ENCODE results near the gene ZMYND8.
"Not testable (repeated sequence)": the region's sequence is repeated elsewhere in the genome, so short reads cannot be mapped to it uniquely, and the experiment has no call there.

Gene ZMYND8

GRCh38 chr20:47356526-47357295 is at the start of gene ZMYND8:
Gene ZMYND8 (minus strand): TSS chr20:47356699. CDS start chr20:47356670, 29 bp downstream.
- DNase-seq, result peak; percentile 99

DNA sequence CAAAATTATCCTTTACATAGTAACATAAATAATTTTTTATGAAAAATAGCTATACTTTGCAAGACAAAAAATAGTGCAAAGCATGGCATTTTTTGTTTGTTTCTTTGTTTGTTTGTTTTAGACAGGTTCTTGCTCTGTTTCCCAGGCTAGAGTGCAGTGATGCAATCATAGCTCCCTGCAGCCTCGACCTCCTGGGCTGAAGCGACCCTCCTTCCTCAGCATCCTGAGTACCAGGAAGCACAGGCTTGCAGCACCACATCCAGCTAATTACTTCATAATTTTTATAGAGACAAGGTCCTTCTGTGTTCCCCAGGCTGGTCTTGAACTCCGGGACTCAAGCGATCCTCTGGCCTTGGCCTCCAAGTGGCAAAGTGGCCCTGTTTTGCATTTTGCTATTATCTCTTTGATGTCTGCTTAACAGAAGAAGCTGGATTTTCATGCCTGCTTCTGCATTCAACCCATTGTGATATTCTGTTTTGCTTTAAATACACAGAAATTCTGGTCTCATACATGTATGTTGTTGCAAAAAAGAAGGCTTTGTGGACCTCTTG is 49.4 kb upstream of the ZMYND8 start:
- no peak for DNase-seq

DNA sequence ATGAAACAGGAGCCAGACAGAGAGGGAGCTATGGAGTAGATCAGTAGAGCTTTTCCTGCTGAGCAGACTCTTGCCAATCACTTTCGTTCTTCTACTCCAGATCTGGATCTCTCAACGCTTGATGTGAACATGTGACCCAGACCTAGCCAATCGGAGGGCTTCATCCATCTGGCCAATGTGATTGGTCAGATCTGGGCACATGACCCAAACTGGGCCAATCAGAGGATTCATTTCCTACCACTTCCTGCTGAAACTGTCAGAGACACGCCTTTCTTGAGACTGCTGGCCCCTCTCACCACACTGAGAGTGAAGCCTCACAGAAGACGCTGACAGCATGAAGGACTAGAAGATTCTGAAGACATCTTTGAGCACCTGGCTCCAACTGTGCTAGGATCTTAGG is 44.2 kb upstream of the ZMYND8 start:
- DNase-seq, result no peak

DNA sequence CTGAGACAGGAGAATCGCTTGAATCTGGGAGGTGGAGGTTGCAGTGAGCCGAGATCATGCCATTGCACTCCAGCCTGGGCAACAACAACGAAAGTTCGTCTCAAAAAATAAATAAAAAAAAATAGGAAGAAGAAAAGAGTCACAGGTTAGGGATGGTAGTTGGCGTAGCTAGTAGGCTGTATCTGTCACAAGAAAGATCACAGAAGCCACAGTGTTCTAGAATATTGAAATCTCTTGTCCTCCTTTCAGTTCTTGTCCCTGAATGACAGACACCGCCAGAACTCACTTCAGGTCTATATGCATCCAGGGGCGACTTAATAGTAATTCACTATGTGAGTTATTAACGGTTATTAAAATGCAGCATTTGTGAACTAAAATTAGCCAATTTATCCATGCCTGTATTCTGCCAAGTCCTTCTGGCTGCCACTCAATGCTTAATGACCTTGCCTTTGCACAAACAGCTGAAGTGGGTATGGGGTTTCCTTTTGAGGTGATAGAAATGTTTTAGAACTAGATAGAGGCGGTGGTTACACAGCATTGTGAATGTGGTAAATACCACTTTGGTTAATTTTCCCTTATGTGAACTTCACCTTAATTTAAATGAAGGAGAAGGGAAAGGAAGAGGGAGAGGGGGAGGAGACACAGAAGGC is 41.3 kb upstream of the ZMYND8 start:
- no peak for DNase-seq

- no peak for DNase-seq
These were observed 40.4 kb upstream of the ZMYND8 start for GRCh38 chr20:47396762-47397476.

GRCh38 chr20:47393796-47394514 is 37.5 kb upstream of the ZMYND8 start:
- not testable (repeated sequence) for DNase-seq

DNA sequence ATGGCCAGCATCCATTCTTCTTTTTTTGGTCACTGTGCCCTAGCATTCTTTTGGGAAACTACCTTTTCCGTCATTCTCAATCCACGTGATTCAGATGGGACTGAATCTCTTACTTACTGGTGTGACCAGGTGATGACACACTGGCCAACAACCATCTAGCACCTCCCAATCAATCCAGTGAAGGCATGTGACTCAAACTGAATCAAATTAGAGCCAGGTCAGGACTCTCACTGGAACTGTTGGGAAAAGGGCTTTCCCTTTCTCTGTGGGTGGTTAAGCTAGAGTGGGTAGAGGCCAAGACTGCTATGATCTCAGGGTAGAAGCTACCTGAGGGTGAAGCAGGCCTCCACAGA is 36.2 kb upstream of the ZMYND8 start:
- no peak for DNase-seq

DNA sequence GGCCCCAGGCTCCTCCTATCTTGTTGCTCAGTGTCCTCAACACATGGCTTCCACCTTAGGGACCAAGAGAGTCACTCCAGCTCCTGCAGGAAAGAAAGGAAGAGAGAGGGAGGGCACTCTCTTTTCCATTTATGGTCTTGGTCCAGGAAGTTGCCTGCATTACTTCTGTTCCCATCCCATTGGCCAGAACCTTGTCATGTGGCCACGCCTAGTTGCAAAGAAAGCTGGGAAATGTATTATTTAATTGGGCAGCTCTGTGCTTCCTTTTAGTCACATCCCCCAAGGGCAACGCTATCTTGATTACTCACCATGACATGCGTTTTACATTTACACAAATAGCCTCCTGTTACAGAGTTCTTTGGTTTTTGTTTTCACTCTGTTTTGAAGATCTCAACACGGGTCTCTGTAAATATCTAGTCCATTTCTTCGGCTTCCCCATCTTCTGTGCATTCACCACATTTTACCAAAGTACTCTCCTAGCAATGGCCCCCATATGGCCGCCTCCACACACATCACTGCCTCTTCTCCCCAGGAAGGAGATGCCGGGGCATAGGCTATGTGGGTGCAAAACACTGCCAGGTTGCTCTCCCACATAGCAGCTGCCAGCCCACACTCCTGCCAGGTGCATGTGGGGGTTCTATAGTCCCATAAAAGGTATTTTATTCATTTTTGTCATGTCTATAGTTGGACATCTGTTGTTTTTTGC is 35.7 kb upstream of the ZMYND8 start:
- no peak for DNase-seq

- DNase-seq, result no peak
These were observed 34.9 kb upstream of the ZMYND8 start for GRCh38 chr20:47391276-47392010.

- no peak for DNase-seq
These were observed 33.4 kb upstream of the ZMYND8 start for GRCh38 chr20:47389867-47390347.

- DNase-seq, result not testable (repeated sequence)
These were observed 29.5 kb upstream of the ZMYND8 start for GRCh38 chr20:47385968-47386367.

DNA sequence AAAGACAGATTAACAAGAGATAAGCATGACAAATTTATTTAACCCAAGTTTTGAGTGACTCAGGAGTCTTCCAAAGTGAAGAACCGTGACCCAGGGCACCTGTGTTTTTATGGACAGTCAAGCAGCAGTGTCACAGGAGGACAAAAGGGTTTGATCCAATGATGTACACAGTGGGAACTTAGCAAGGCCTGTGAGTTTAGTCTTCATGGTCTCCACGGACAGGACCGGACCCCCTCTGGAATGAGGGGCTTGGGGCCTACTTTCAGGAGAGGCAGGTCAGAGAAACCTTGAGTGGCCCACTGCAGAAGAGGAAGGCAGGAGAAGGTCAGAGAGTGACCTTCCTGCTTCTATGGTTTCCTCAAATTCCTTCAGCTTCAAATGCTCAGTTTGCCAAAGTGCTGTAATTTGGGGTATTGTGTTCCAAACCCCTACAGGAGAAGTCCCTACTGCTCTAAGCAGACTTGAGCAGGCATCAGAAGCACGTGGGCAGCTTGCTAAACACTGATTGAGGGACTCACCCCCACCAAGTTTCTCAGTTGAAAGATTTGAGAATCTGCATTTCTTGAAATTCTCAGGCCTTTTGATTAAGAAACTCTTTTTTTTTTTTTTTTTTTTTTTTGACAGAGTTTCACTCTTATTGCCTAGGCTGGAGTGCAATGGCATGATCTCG is 26.4 kb upstream of the ZMYND8 start:
- DNase-seq, result no peak

- no peak for DNase-seq
These were observed 24.0 kb upstream of the ZMYND8 start for GRCh38 chr20:47380481-47380880.

- DNase-seq, result no peak
These were observed 23.1 kb upstream of the ZMYND8 start for GRCh38 chr20:47379433-47380150.

- DNase-seq, result no peak
These were observed 20.7 kb upstream of the ZMYND8 start for GRCh38 chr20:47377122-47377722.

DNA sequence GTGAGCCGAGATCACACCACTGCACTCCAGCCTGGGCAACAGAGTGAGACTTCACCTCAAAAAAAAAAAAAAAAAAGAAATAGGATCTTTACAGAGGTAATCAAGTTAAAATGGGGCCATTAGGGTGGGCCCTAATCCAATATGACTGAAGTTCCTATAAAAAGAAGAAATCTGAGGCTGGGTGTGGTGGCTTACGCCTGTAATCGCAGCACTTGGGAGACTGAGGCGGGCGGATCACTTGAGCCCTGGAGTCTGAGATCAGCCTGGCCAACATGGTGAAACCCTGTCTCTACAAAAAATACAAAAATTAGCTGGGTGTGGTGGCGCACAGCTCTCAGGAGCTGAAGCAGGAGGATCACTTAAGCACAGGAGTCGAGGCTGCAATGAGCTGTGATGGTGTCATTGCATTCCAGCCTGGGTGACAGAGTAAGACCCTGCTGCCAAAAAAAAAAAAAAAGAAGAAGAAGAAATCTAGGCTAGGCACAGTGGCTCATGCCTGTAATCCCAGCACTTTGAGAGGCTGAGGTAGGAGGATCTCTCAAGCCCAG is 19.7 kb upstream of the ZMYND8 start:
- DNase-seq, result not testable (repeated sequence)

GRCh38 chr20:47374121-47374520 is 17.6 kb upstream of the ZMYND8 start:
- not testable (repeated sequence) for DNase-seq

- no peak for DNase-seq
These were observed 16.8 kb upstream of the ZMYND8 start for GRCh38 chr20:47373206-47373733.

Data from stimulated activated CD8-positive, alpha-beta memory T cell treated with anti-CD3 and anti-CD28 coated beads, Interleukin-4, amount 100 ng/mL, for 48 hours (primary cell).